PFSK-1 (cell line): ENCODE data around the gene GALK1.

Source experiments
- POLR2AphosphoS5 ChIP-seq: IDR thresholded peaks from 2 replicates; pipeline ENCODE4 v1.6.1; 2012; ENCODE audit warnings: low read depth, mild to moderate bottlenecking, control low read depth, low read length, moderate library complexity
- REST ChIP-seq, 2 experiments: IDR thresholded peaks; 2 replicates each; pipeline versions ENCODE4 v1.6.1 to v1.8.0; 2011 to 2012; ENCODE audit warnings: low read depth in 2 of 2, low read length in 2 of 2, control low read depth in 1 of 2, inconsistent platforms in 1 of 2, mild to moderate bottlenecking in 1 of 2, moderate library complexity in 1 of 2; ENCODE audit not compliant: insufficient read depth in 1 of 2
- TAF1 ChIP-seq: IDR thresholded peaks from 2 replicates; pipeline ENCODE4 v1.6.1; 2012; ENCODE audit warnings: low read length, control low read depth, borderline replicate concordance; ENCODE audit not compliant: insufficient read depth

- TF ChIP-seq REST (IDR thresholded peaks at IDR 0.05; ENCODE audit: insufficient read depth in 1 of 2, low read depth in 2 of 2, low read length in 2 of 2), result no peak
- no peak for TF ChIP-seq POLR2AphosphoS5
- TF ChIP-seq TAF1, result no peak
Measured at GRCh38 chr17:75734674-75735294, 30.2 kb downstream of the GALK1 start.
